GM23248 (cell line): ENCODE results near the gene CTIF.

ENCODE experiments used
- EZH2 ChIP-seq: fragments of 200-600 bp; sonication (generic); IDR thresholded peaks from 2 replicates; pipeline ENCODE4 v1.6.1; 2018; ENCODE audit warnings: antibody characterized with exemption, mild to moderate bottlenecking; ENCODE audit not compliant: insufficient read depth, poor library complexity, severe bottlenecking
- EZH2phosphoT487 ChIP-seq: fragments of 200-600 bp; sonication (generic); IDR thresholded peaks from 2 replicates; pipeline ENCODE4 v1.6.1; 2018; ENCODE audit warnings: antibody characterized with exemption, moderate library complexity, mild to moderate bottlenecking, low read depth; ENCODE audit not compliant: insufficient read depth

GRCh38 chr18:48839819-48840490 is 301.1 kb downstream of the CTIF start:
- TF ChIP-seq EZH2 (no peak), EZH2phosphoT487 (no peak)
